ENCODE results near the gene SLC34A3. TPM values are rescaled to one million over a fixed set of nuclear protein-coding genes. Genes with fewer than 3 reads are reported as not detected.

SLC34A3 gene
- total and polyA plus RNA-seq, 9 donors = 0.15 to 0.46 TPM; not detected in 7

- H3K9me3 ChIP-seq = no peaks in the 10 kb centered on the region
- TF ChIP-seq EP300 (IDR thresholded peaks at IDR 0.05) = no peak
- H3K36me3 ChIP-seq = no peaks in the 10 kb centered on the region
- 31 to 55% (median 52%) methylated on average over 3 of the region's 3 CpGs for WGBS, 3 donors
- intact Hi-C loops (cut with DNase I) = no loop called here
- no peak overlapping the region for H3K4me3 ChIP-seq
- no peak overlapping the region for H3K27ac ChIP-seq
- no peaks in the 10 kb centered on the region for H3K27me3 ChIP-seq
- no peak for DNase-seq
- H3K4me1 ChIP-seq (ENCODE audit: insufficient read depth) = peaks cover 19% of the 10 kb centered on the region
These were observed 39.5 kb upstream of the SLC34A3 start for GRCh38 chr9:137191245-137191644.

- Histone ChIP-seq H3K36me3 (no peaks in the 10 kb centered on the region), H3K27ac (no peak overlapping the region), H3K9me3 (no peaks in the 10 kb centered on the region), H3K4me3 (no peak overlapping the region), H3K4me1 (ENCODE audit: insufficient read depth) (peaks cover 15% of the 10 kb centered on the region), H3K27me3 (no peaks in the 10 kb centered on the region)
- 49 to 56% (median 54%) methylated on average over 22 of the region's 22 CpGs for WGBS, 3 donors
- TF ChIP-seq EP300 (IDR thresholded peaks at IDR 0.05) (no peak), CTCF (IDR thresholded peaks at IDR 0.05) (no peak)
- intact Hi-C loops (cut with DNase I) = no loop called here
- no peak for DNase-seq
These were observed 38.8 kb upstream of the SLC34A3 start for GRCh38 chr9:137191691-137192447.

GRCh38 chr9:137192448-137192780 is 38.3 kb upstream of the SLC34A3 start:
- no peaks in the 10 kb centered on the region for H3K36me3 ChIP-seq
- no peaks in the 10 kb centered on the region for H3K9me3 ChIP-seq
- H3K4me1 ChIP-seq (ENCODE audit: insufficient read depth) = peaks cover 11% of the 10 kb centered on the region
- 80 to 86% (median 81%) methylated on average over 10 of the region's 10 CpGs for WGBS, 3 donors
- H3K4me3 ChIP-seq = no peak overlapping the region
- H3K27me3 ChIP-seq = no peaks in the 10 kb centered on the region
- DNase-seq = no peak
- no peak overlapping the region for H3K27ac ChIP-seq
- intact Hi-C loops (cut with DNase I) = no loop called here
- TF ChIP-seq POLR2A (IDR thresholded peaks at IDR 0.05) (no peak), EP300 (IDR thresholded peaks at IDR 0.05) (no peak), CTCF (IDR thresholded peaks at IDR 0.05) (no peak)

GRCh38 chr9:137192859-137193258 is 37.8 kb upstream of the SLC34A3 start:
- Histone ChIP-seq H3K27ac (no peak overlapping the region), H3K9me3 (no peaks in the 10 kb centered on the region), H3K36me3 (no peaks in the 10 kb centered on the region), H3K4me3 (no peak overlapping the region), H3K4me1 (ENCODE audit: insufficient read depth) (peaks cover 8% of the 10 kb centered on the region), H3K27me3 (no peaks in the 10 kb centered on the region)
- TF ChIP-seq EP300 (IDR thresholded peaks at IDR 0.05) (no peak), CTCF (IDR thresholded peaks at IDR 0.05) (no peak), POLR2A (IDR thresholded peaks at IDR 0.05) (no peak)
- 65 to 88% (median 75%) methylated on average over 2 of the region's 2 CpGs for WGBS, 3 donors
- no peak for DNase-seq
- intact Hi-C loops (cut with DNase I) = no loop called here

- no peak overlapping the region for H3K27ac ChIP-seq
- H3K36me3 ChIP-seq = no peaks in the 10 kb centered on the region
- peaks cover 9% of the 10 kb centered on the region for H3K4me1 ChIP-seq (ENCODE audit: insufficient read depth)
- intact Hi-C loops (cut with DNase I) = no loop called here
- no peaks in the 10 kb centered on the region for H3K9me3 ChIP-seq
- 78 to 83% (median 79%) methylated on average over 14 of the region's 14 CpGs for WGBS, 3 donors
- TF ChIP-seq POLR2A (IDR thresholded peaks at IDR 0.05) = no peak
- H3K27me3 ChIP-seq = no peaks in the 10 kb centered on the region
- DNase-seq = no peak
- no peak overlapping the region for H3K4me3 ChIP-seq
These were observed 36.9 kb upstream of the SLC34A3 start for GRCh38 chr9:137193771-137194170.

Data from ovary (tissue), 9 donors.